Measurements from ENCODE around the gene EFNB1. TPM values are rescaled to one million over a fixed set of nuclear protein-coding genes. Genes with fewer than 3 reads are reported as not detected.

Gene EFNB1
- total and polyA plus RNA-seq, 9 donors: 9.3 to 47.5 (median 26.2) TPM

- no peak for DNase-seq
- WGBS, 3 donors: 54 to 58% (median 58%) methylated on average over 10 of the region's 10 CpGs
- H3K9me3 ChIP-seq: no peaks in the 10 kb centered on the region
- H3K4me3 ChIP-seq: no peak overlapping the region
- H3K36me3 ChIP-seq: no peaks in the 10 kb centered on the region
- intact Hi-C loops (cut with DNase I): loop anchor here (2.0 to 10.0 kb wide), 6 partner anchors 234 to 461 kb away; no protein-coding TSS in a partner anchor
- no peaks in the 10 kb centered on the region for H3K27me3 ChIP-seq
- H3K4me1 ChIP-seq (ENCODE audit: insufficient read depth): no peaks in the 10 kb centered on the region
- no peak overlapping the region for H3K27ac ChIP-seq
- TF ChIP-seq CTCF (IDR thresholded peaks at IDR 0.05) (no peak), EP300 (IDR thresholded peaks at IDR 0.05) (no peak)
Measured at GRCh38 chrX:68826113-68826980, 2.5 kb upstream of the EFNB1 start.

GRCh38 chrX:68827256-68827655 is 1.6 kb upstream of the EFNB1 start:
- no peaks in the 10 kb centered on the region for H3K4me1 ChIP-seq (ENCODE audit: insufficient read depth)
- H3K36me3 ChIP-seq: no peaks in the 10 kb centered on the region
- no peak for TF ChIP-seq POLR2A (IDR thresholded peaks at IDR 0.05)
- no peak for TF ChIP-seq CTCF (IDR thresholded peaks at IDR 0.05)
- TF ChIP-seq EP300 (IDR thresholded peaks at IDR 0.05): no peak
- intact Hi-C loops (cut with DNase I): loop anchor here (2.0 to 10.0 kb wide), 6 partner anchors 234 to 460 kb away; no protein-coding TSS in a partner anchor
- H3K27ac ChIP-seq: no peak overlapping the region
- no peak overlapping the region for H3K4me3 ChIP-seq
- no peaks in the 10 kb centered on the region for H3K9me3 ChIP-seq
- no peaks in the 10 kb centered on the region for H3K27me3 ChIP-seq
- no peak for DNase-seq

GRCh38 chrX:68827848-68828624 is 785 bp upstream of the EFNB1 start:
- peak overlapping the region; percentile 25 for H3K4me3 ChIP-seq
- H3K9me3 ChIP-seq: no peaks in the 10 kb centered on the region
- no peaks in the 10 kb centered on the region for H3K4me1 ChIP-seq (ENCODE audit: insufficient read depth)
- TF ChIP-seq POLR2A (IDR thresholded peaks at IDR 0.05) (peak; percentile 21), CTCF (IDR thresholded peaks at IDR 0.05) (peak; percentile 66 to 89 (median 81)), EP300 (IDR thresholded peaks at IDR 0.05) (no peak)
- intact Hi-C loops (cut with DNase I): loop anchor here (2.0 to 10.0 kb wide), 6 partner anchors 233 to 459 kb away; no protein-coding TSS in a partner anchor
- WGBS, 3 donors: 24 to 30% (median 28%) methylated on average over 35 of the region's 35 CpGs
- no peaks in the 10 kb centered on the region for H3K36me3 ChIP-seq
- peak overlapping the region in 1 of 2 donors; percentile 55 for H3K27ac ChIP-seq
- no peaks in the 10 kb centered on the region for H3K27me3 ChIP-seq
- peak; percentile 80 to 90 (median 89) for DNase-seq

- WGBS, 3 donors: 32 to 38% (median 32%) methylated on average over 74 of the region's 74 CpGs
- Histone ChIP-seq H3K4me3 (peak overlapping the region; percentile 54), H3K27me3 (no peaks in the 10 kb centered on the region), H3K9me3 (no peaks in the 10 kb centered on the region), H3K27ac (no peak overlapping the region), H3K36me3 (no peaks in the 10 kb centered on the region), H3K4me1 (ENCODE audit: insufficient read depth) (no peaks in the 10 kb centered on the region)
- TF ChIP-seq EP300 (IDR thresholded peaks at IDR 0.05): no peak
- DNase-seq: peak in 2 of 5 donors; percentile 18 to 43
- intact Hi-C loops (cut with DNase I): loop anchor here (5.0 to 10.0 kb wide), 4 partner anchors 233 to 458 kb away; no protein-coding TSS in a partner anchor
Measured at GRCh38 chrX:68829582-68830418, 979 bp downstream of the EFNB1 start.

Measured in ovary (tissue), 9 donors.